Measurements from ENCODE around the gene SPNS1.

GRCh38 chr16:28982418-28982817 lies 7.8 kb downstream of the SPNS1 start:
- TF ChIP-seq CTCF (IDR thresholded peaks at IDR 0.05) (no peak), ZFX (IDR thresholded peaks at IDR 0.05; ENCODE audit: borderline replicate concordance) (no peak)
